Right lobe of liver (tissue), 6 donors: ENCODE results near the gene KCNT2. TPM values are rescaled to one million over a fixed set of nuclear protein-coding genes. Genes with fewer than 3 reads are reported as not detected.

ENCODE experiments used
- ATAC-seq, 4 donors: fragments of 200-7000 bp; cut with Tn5 transposase; one replicate each; pipeline ENCODE4 v1.9.1; 2020; ENCODE audit warnings: mild to moderate bottlenecking in 4 of 4, moderate library complexity in 4 of 4
- DNase-seq, 3 donors: peaks; one replicate each; pipeline ENCODE4 v3.0.0-alpha.2; 2020
- H3K27ac ChIP-seq, 3 donors: fragments of 200-600 bp; one replicate each; pipeline ENCODE4 v1.8.0; 2022
- H3K27me3 ChIP-seq, 2 donors: fragments of 200-600 bp; one replicate each; pipeline ENCODE4 v1.8.0; 2022
- H3K36me3 ChIP-seq, 4 donors: fragments of 200-600 bp; sonication (generic) in 1 of 4; one replicate each; pipeline versions ENCODE4 v1.5.1 to v1.8.0; 2017 to 2022; ENCODE audit warnings: control low read depth in 1 of 4
- H3K4me1 ChIP-seq, 4 donors: fragments of 200-600 bp; sonication (generic) in 1 of 4; one replicate each; pipeline versions ENCODE4 v1.5.1 to v1.8.0; 2017 to 2022; ENCODE audit warnings: control low read depth in 1 of 4
- H3K4me3 ChIP-seq, 3 donors: fragments of 200-600 bp; one replicate each; pipeline ENCODE4 v1.8.0; 2022
- H3K9me3 ChIP-seq, 4 donors: fragments of 200-600 bp; sonication (generic) in 1 of 4; one replicate each; pipeline versions ENCODE4 v1.5.1 to v1.8.0; 2017 to 2022; ENCODE audit warnings: control low read depth in 1 of 4
- CTCF ChIP-seq, 4 donors: fragments of 200-600 bp in 3 of 4; fragments of 450-650 bp in 1 of 4; IDR thresholded peaks; one replicate each; pipeline versions ENCODE4 v1.5.1 to v1.8.0; 2016 to 2022; ENCODE audit warnings: antibody characterized with exemption in 4 of 4, mild to moderate bottlenecking in 2 of 4
- POLR2A ChIP-seq: fragments of 450-650 bp; IDR thresholded peaks from one replicate; pipeline ENCODE4 v1.6.1; 2017; ENCODE audit warnings: antibody characterized with exemption, mild to moderate bottlenecking
- WGBS: methylation state at CpG from one replicate; pipeline ENCODE4 v1.1.6; 2018; ENCODE audit warnings: low coverage, low lambda C conversion rate; ENCODE audit not compliant: insufficient coverage; ENCODE audit errors: missing lambda C conversion rate; 5-methylcytosine and 5-hydroxymethylcytosine counted together
- intact Hi-C, 2 donors: fragments of 100-400 bp; cut with DNase I; formaldehyde crosslinking; loops; one replicate each; pipeline versions ENCODE4 v1.11.2 to v1.14.1; 2022
- total RNA-seq, 6 experiments: library from RNA; depleted of rRNA in 2 of 6; stranded (reverse); fragments of >200 nt in 2 of 6; fragmentation: NEBNext Ultra II Directional in 3 of 6; extraction: Animal tissue kit (Norgen Biotek cat#: 25700) in 3 of 6; gene quantifications; one replicate each; pipeline versions ENCODE4 v1.1.0 to v1.2.4, GENCODE V29; 2016 to 2023
- donor health status: DM: no; HTN: yes; CAD: no.
- donor health status: DM: no; HTN: no; CAD: no.
- donor health status: DM: no; HTN: no; CAD: no.
- donor health status: DM: no; HTN: yes; CAD: no.
- donor health status: DM: no; HTN: yes; CAD: no.

KCNT2 gene
- total RNA-seq, 6 experiments from 2014 or later: 5.3 to 8.4 (median 7.5) TPM

GRCh38 chr1:196209983-196210382 is 398.3 kb downstream of the KCNT2 start:
- DNase-seq (no peak), ATAC-seq (no peak)
- no peaks in the 10 kb centered on the region for H3K9me3 ChIP-seq
- no peak overlapping the region for H3K27ac ChIP-seq
- intact Hi-C loops: no loop called here
- H3K4me3 ChIP-seq: no peak overlapping the region
- no peaks in the 10 kb centered on the region for H3K27me3 ChIP-seq
- 71% methylated on average over 2 of the region's 2 CpGs for WGBS
- no peaks in the 10 kb centered on the region for H3K36me3 ChIP-seq
- TF ChIP-seq POLR2A (no peak), CTCF (IDR thresholded peaks at IDR 0.05) (no peak)
- H3K4me1 ChIP-seq: no peaks in the 10 kb centered on the region

GRCh38 chr1:196209265-196209664 is 399.0 kb downstream of the KCNT2 start:
- TF ChIP-seq POLR2A: no peak
- TF ChIP-seq CTCF (IDR thresholded peaks at IDR 0.05): no peak
- 44% methylated on average over 3 of the region's 3 CpGs for WGBS
- DNase-seq: no peak
- no peaks in the 10 kb centered on the region for H3K4me1 ChIP-seq
- H3K36me3 ChIP-seq: no peaks in the 10 kb centered on the region
- H3K9me3 ChIP-seq: no peaks in the 10 kb centered on the region
- H3K4me3 ChIP-seq: no peak overlapping the region
- intact Hi-C loops: no loop called here
- ATAC-seq: no peak
- H3K27me3 ChIP-seq: no peaks in the 10 kb centered on the region
- no peak overlapping the region for H3K27ac ChIP-seq

- Histone ChIP-seq H3K36me3 (no peaks in the 10 kb centered on the region), H3K27ac (no peak overlapping the region), H3K4me3 (no peak overlapping the region), H3K27me3 (no peaks in the 10 kb centered on the region), H3K4me1 (no peaks in the 10 kb centered on the region), H3K9me3 (no peaks in the 10 kb centered on the region)
- no peak for ATAC-seq
- TF ChIP-seq POLR2A (no peak), CTCF (IDR thresholded peaks at IDR 0.05) (no peak)
- WGBS: 40% methylated on average over 3 of the region's 3 CpGs
- no peak for DNase-seq
- intact Hi-C loops: no loop called here
Measured at GRCh38 chr1:196207612-196208217, 400.5 kb downstream of the KCNT2 start.

GRCh38 chr1:196205882-196206281 is 402.4 kb downstream of the KCNT2 start:
- TF ChIP-seq CTCF (IDR thresholded peaks at IDR 0.05) (no peak), POLR2A (no peak)
- Histone ChIP-seq H3K36me3 (no peaks in the 10 kb centered on the region), H3K4me3 (no peak overlapping the region), H3K9me3 (no peaks in the 10 kb centered on the region), H3K27ac (no peak overlapping the region), H3K4me1 (no peaks in the 10 kb centered on the region), H3K27me3 (no peaks in the 10 kb centered on the region)
- no peak for DNase-seq
- 64% methylated on average over 2 of the region's 2 CpGs for WGBS
- ATAC-seq: no peak
- intact Hi-C loops: no loop called here

- no peak overlapping the region for H3K27ac ChIP-seq
- no peaks in the 10 kb centered on the region for H3K9me3 ChIP-seq
- H3K36me3 ChIP-seq: no peaks in the 10 kb centered on the region
- no peak overlapping the region for H3K4me3 ChIP-seq
- ATAC-seq: no peak
- no peaks in the 10 kb centered on the region for H3K4me1 ChIP-seq
- TF ChIP-seq CTCF (IDR thresholded peaks at IDR 0.05): no peak
- TF ChIP-seq POLR2A: no peak
- intact Hi-C loops: no loop called here
- H3K27me3 ChIP-seq: no peaks in the 10 kb centered on the region
- 57% methylated on average over 1 of the region's 1 CpG for WGBS
- no peak for DNase-seq
Measured at GRCh38 chr1:196196486-196196885, 411.8 kb downstream of the KCNT2 start.
